Heart right ventricle (tissue), 16 donors: Measurements from ENCODE around the gene NDUFB2. TPM values are rescaled to one million over a fixed set of nuclear protein-coding genes. Genes with fewer than 3 reads are reported as not detected.

Experiments used
- ATAC-seq, 8 donors: fragments of 200-7000 bp; cut with Tn5 transposase; one replicate each; pipeline ENCODE4 v1.9.1; 2020; ENCODE audit warnings: mild to moderate bottlenecking in 8 of 8, moderate library complexity in 8 of 8, moderate number of reproducible peaks in 1 of 8
- DNase-seq, 2 donors: peaks; one replicate each; pipeline ENCODE4 v3.0.0-alpha.2; 2020
- H3K27ac ChIP-seq, 10 donors: fragments of 200-600 bp; sonication (generic) in 2 of 10; one replicate each; pipeline versions ENCODE4 v1.5.0 to v1.8.0; 2020 to 2022; ENCODE audit warnings: mild to moderate bottlenecking in 3 of 10
- H3K27me3 ChIP-seq, 7 donors: fragments of 200-600 bp; one replicate each; pipeline ENCODE4 v1.8.0; 2021 to 2022; ENCODE audit warnings: mild to moderate bottlenecking in 2 of 7
- H3K36me3 ChIP-seq, 9 donors: fragments of 200-600 bp; sonication (generic) in 1 of 9; one replicate each; pipeline versions ENCODE4 v1.5.0 to v1.8.0; 2020 to 2022; ENCODE audit warnings: mild to moderate bottlenecking in 2 of 9
- H3K4me1 ChIP-seq, 9 donors: fragments of 200-600 bp; sonication (generic) in 1 of 9; one replicate each; pipeline versions ENCODE4 v1.5.0 to v1.8.0; 2020 to 2022; ENCODE audit warnings: mild to moderate bottlenecking in 4 of 9
- H3K4me3 ChIP-seq, 10 donors: fragments of 200-600 bp; sonication (generic) in 2 of 10; one replicate each; pipeline versions ENCODE4 v1.5.0 to v1.8.0; 2020 to 2022; ENCODE audit warnings: mild to moderate bottlenecking in 7 of 10, moderate library complexity in 2 of 10
- H3K9me3 ChIP-seq, 11 donors: fragments of 200-600 bp in 10 of 11; sonication (generic) in 2 of 11; one replicate each; pipeline versions ENCODE4 v1.5.0 to v1.8.0; 2013 to 2022; ENCODE audit warnings: mild to moderate bottlenecking in 2 of 11, control low read depth in 1 of 11, moderate library complexity in 1 of 11
- WGBS, 2 donors: extraction: QIAGEN DNeasy Blood & Tissue Kit; methylation state at CpG; one replicate each; pipeline ENCODE4 v1.1.7; 2013; ENCODE audit warnings: inconsistent platforms in 1 of 2; 5-methylcytosine and 5-hydroxymethylcytosine counted together
- intact Hi-C, 10 donors: fragments of 100-400 bp; cut with DNase I; formaldehyde crosslinking; loops; one replicate each; pipeline versions ENCODE4 v1.11.1 to v1.14.2; 2022
- polyA plus RNA-seq, 2 donors: library from polyadenylated mRNA; stranded (reverse); fragments of 200-250 nt; gene quantifications; one replicate each; pipeline ENCODE4 v1.2.3, GENCODE V29; 2013
- total RNA-seq, 10 donors: library from RNA; stranded (reverse); fragmentation: NEBNext Ultra II Directional in 3 of 10; extraction: Animal tissue kit (Norgen Biotek cat#: 25700) in 3 of 10; gene quantifications; one replicate each; pipeline versions ENCODE4 v1.2.1 to v1.2.4, GENCODE V29; 2021 to 2023
- TF ChIP-seq, protein P1 (sequence below), 9 donors: fragments of 200-600 bp; sonication (generic) in 2 of 9; IDR thresholded peaks; one replicate each; pipeline versions ENCODE4 v1.5.0 to v1.8.0; 2021 to 2022; ENCODE audit warnings: antibody characterized with exemption in 9 of 9, mild to moderate bottlenecking in 5 of 9, moderate library complexity in 1 of 9
- donor health status: Arrhythmogenic right ventricular cardiomyopathy.
- donor health status: ischemic (EF 13 %, LVEDD 7.1; RV severe dilation, severe dysfunction).
- donor health status: healthy with polysubstance abuse.
- donor health status: DM: no; HTN: yes; CAD: no.
- donor health status: DM: no; HTN: no; CAD: no.
- donor health status: ischemic (EF 25% LVEDD 6.9; RV normal size, moderate dysfunction).
- donor health status: ischemic (EF 25% LVEDD 5.7; RV mildly dilated, moderate dysfunction).
- donor health status: healthy.
- donor health status: DM: yes; HTN: yes; CAD: no.
- donor health status: Ischemic cardiomyopathy.
- donor health status: ischemic (EF 35%, LVEDD 5.7; RV mildly dilated, moderate dysfunction).
- donor health status: nonischemic (EF 11% LVEDD 7.7; RV severe dilation, severe dysfunction).
- donor health status: DM: yes; HTN: yes; CAD: no.
- donor health status: PGD.
- donor health status: ischemic (EF 29% LVEDD 5.4; RV normal size, mild dysfunction).
- donor health status: nonischemic (EF 23%, LVEDD 6.1; RV moderate dilation, normal function).

NDUFB2 gene
- total and polyA plus RNA-seq, 12 donors, result 211 to 876 (median 653) TPM

- H3K4me3 ChIP-seq, result no peak overlapping the region
- H3K36me3 ChIP-seq, result peaks cover 0 to 62% (median 4%) of the 10 kb centered on the region in 9 donors
- 83 to 88% methylated on average over 6 of the region's 6 CpGs for WGBS, 2 donors
- H3K4me1 ChIP-seq, result peaks cover 0 to 7% (median 0%) of the 10 kb centered on the region in 9 donors
- no peaks in the 10 kb centered on the region for H3K27me3 ChIP-seq
- no peak overlapping the region for H3K27ac ChIP-seq
- ATAC-seq (no peak), DNase-seq (no peak)
- intact Hi-C loops, result no loop called here
- TF ChIP-seq, protein P1, sequence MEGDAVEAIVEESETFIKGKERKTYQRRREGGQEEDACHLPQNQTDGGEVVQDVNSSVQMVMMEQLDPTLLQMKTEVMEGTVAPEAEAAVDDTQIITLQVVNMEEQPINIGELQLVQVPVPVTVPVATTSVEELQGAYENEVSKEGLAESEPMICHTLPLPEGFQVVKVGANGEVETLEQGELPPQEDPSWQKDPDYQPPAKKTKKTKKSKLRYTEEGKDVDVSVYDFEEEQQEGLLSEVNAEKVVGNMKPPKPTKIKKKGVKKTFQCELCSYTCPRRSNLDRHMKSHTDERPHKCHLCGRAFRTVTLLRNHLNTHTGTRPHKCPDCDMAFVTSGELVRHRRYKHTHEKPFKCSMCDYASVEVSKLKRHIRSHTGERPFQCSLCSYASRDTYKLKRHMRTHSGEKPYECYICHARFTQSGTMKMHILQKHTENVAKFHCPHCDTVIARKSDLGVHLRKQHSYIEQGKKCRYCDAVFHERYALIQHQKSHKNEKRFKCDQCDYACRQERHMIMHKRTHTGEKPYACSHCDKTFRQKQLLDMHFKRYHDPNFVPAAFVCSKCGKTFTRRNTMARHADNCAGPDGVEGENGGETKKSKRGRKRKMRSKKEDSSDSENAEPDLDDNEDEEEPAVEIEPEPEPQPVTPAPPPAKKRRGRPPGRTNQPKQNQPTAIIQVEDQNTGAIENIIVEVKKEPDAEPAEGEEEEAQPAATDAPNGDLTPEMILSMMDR (IDR thresholded peaks at IDR 0.05), result no peak
- H3K9me3 ChIP-seq, result no peaks in the 10 kb centered on the region
Observed at GRCh38 chr7:140745266-140746058, 49.0 kb downstream of the NDUFB2 start.

DNA sequence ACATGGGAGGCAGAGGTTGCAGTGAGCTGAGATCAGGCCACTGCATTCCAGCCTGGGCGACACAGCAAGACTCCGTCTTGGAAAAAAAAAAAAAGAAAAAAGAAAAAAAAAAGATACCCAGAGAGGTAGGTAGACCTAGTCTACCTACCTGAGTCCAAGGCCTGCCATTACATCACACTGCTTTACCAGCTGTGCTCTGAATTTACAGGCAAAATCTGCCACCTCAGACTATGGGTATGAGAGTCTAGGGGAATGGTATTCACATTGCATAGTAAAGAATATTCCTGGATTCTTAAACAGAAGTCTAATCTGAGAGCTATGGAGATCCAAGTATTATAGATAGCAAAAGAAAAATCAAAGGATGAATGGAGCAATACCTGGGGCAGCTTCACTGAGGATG lies 50.2 kb downstream of the NDUFB2 start:
- no peak overlapping the region for H3K4me3 ChIP-seq
- 96 to 100% methylated on average over 2 of the region's 2 CpGs for WGBS, 2 donors
- DNase-seq, result no peak
- no peaks in the 10 kb centered on the region for H3K9me3 ChIP-seq
- H3K27me3 ChIP-seq, result no peaks in the 10 kb centered on the region
- H3K27ac ChIP-seq, result no peak overlapping the region
- no peak for ATAC-seq
- intact Hi-C loops, result no loop called here
- peaks cover 0 to 74% (median 4%) of the 10 kb centered on the region in 9 donors for H3K36me3 ChIP-seq
- peaks cover 0 to 7% (median 0%) of the 10 kb centered on the region in 9 donors for H3K4me1 ChIP-seq
- TF ChIP-seq, protein P1 (IDR thresholded peaks at IDR 0.05), result no peak

DNA sequence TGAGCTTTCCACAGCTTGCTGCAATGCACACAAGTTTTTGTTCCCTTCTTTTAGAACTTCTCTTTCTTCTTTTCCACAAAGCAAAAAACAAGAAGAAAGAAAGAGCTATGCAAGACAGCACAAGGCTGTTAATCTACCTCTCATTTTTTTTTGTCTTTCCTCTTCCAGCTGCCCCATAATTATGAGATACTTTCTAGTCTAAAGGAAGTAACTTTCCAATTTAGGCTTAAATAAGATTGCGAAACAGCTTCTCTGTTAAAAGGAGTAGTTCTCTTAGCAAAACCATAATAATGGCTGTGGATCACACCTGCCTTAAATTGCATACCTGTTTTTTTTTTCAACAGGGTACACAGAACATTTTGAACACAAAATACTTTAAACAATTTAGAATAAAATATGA lies 56.0 kb downstream of the NDUFB2 start:
- TF ChIP-seq, protein P1 (IDR thresholded peaks at IDR 0.05), result no peak
- 94 to 96% methylated on average over 1 of the region's 1 CpG for WGBS, 2 donors
- Histone ChIP-seq H3K4me1 (no peaks in the 10 kb centered on the region), H3K27ac (no peak overlapping the region), H3K9me3 (no peaks in the 10 kb centered on the region), H3K27me3 (no peaks in the 10 kb centered on the region), H3K36me3 (peaks cover 0 to 90% (median 9%) of the 10 kb centered on the region in 9 donors), H3K4me3 (no peak overlapping the region)
- DNase-seq (no peak), ATAC-seq (no peak)
- intact Hi-C loops, result no loop called here

DNA sequence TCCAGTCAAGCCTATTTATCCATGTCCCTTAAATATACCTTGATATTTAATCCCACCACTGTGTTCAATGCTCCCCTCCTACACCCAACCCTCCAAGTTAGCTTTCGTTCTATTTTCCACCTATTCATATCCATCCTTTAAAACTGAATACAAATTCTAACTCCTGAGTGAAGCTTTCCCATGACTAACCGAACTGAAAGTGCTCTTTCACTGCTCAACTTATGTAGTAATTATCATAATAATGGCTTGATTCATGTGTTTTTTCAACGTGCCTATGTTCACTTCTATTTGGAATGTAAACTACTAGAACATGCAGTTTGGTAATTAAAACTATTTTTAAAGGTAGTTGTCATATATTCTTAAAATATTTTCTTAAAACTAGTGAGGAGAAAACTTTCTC lies 58.0 kb downstream of the NDUFB2 start:
- H3K9me3 ChIP-seq, result no peaks in the 10 kb centered on the region
- H3K36me3 ChIP-seq, result peaks cover 0 to 77% (median 9%) of the 10 kb centered on the region in 9 donors
- H3K4me1 ChIP-seq, result no peaks in the 10 kb centered on the region
- WGBS, 2 donors, result 76 to 81% methylated on average over 3 of the region's 3 CpGs
- no peak overlapping the region for H3K4me3 ChIP-seq
- TF ChIP-seq, protein P1 (IDR thresholded peaks at IDR 0.05), result no peak
- H3K27me3 ChIP-seq, result no peaks in the 10 kb centered on the region
- DNase-seq (no peak), ATAC-seq (no peak)
- intact Hi-C loops, result no loop called here
- no peak overlapping the region for H3K27ac ChIP-seq

Other genes starting within 250 kb of the NDUFB2 start
- 100 to 1,000 TPM in 4 of 10 donors, 10 to 100 TPM in 6; 80.6 to 113 (median 92.0) TPM for gene MKRN1, start 217.2 kb upstream of the NDUFB2 start, total RNA-seq
- 10 to 100 TPM; 38.5 to 42.0 TPM for gene MKRN1, start 217.2 kb upstream of the NDUFB2 start, polyA plus RNA-seq
- 10 to 100 TPM in 5 of 10 donors, 1 to 10 TPM in 5; 6.9 to 16.9 (median 10.4) TPM for gene DENND2A, start 55.9 kb upstream of the NDUFB2 start, total RNA-seq
- 1 to 10 TPM; 3.8 to 9.2 TPM for gene DENND2A, start 55.9 kb upstream of the NDUFB2 start, polyA plus RNA-seq
- 10 to 100 TPM in 2 of 10 donors, 1 to 10 TPM in 8; 6.8 to 11.4 (median 8.2) TPM for gene ADCK2, start 23.8 kb upstream of the NDUFB2 start, total RNA-seq
- gene ADCK2, start 23.8 kb upstream of the NDUFB2 start, polyA plus RNA-seq, result 10 to 100 TPM in 1 of 2 donors, 1 to 10 TPM in 1; 5.6 to 10.5 TPM
- gene BRAF, start 228.2 kb downstream of the NDUFB2 start, total RNA-seq, result 10 to 100 TPM; 18.5 to 36.8 (median 24.2) TPM
- 1 to 10 TPM; 3.8 to 8.5 TPM for gene BRAF, start 228.2 kb downstream of the NDUFB2 start, polyA plus RNA-seq